Muscle layer of duodenum (tissue), 2 donors: ENCODE measurements around the gene SDSL.

Source experiments
- H3K27ac ChIP-seq: one replicate; pipeline ENCODE4 v1.7.0; 2013; ENCODE audit warnings: mild to moderate bottlenecking, low read length
- H3K27me3 ChIP-seq: one replicate; pipeline ENCODE4 v1.7.0; 2013; ENCODE audit warnings: low read depth, mild to moderate bottlenecking, control low read depth, low read length
- H3K36me3 ChIP-seq, 2 donors: one replicate each; pipeline ENCODE4 v1.7.0; 2013; ENCODE audit warnings: low read length in 2 of 2, control low read depth in 1 of 2, mild to moderate bottlenecking in 1 of 2; ENCODE audit not compliant: insufficient read depth in 2 of 2, control insufficient read depth in 1 of 2
- H3K4me1 ChIP-seq, 2 donors: one replicate each; pipeline ENCODE4 v1.7.0; 2013; ENCODE audit warnings: low read length in 2 of 2, mild to moderate bottlenecking in 2 of 2, control low read depth in 1 of 2, moderate library complexity in 1 of 2; ENCODE audit not compliant: insufficient read depth in 2 of 2, control insufficient read depth in 1 of 2
- H3K4me3 ChIP-seq, 2 donors: one replicate each; pipeline ENCODE4 v1.7.0; 2013; ENCODE audit warnings: low read length in 2 of 2, low read depth in 1 of 2, mild to moderate bottlenecking in 1 of 2
- H3K9me3 ChIP-seq, 2 donors: one replicate each; pipeline ENCODE4 v1.7.0; 2013; ENCODE audit warnings: low read length in 2 of 2, control low read depth in 1 of 2, mild to moderate bottlenecking in 1 of 2; ENCODE audit not compliant: control insufficient read depth in 1 of 2
- donor health status: healthy.

The SDSL gene

DNA sequence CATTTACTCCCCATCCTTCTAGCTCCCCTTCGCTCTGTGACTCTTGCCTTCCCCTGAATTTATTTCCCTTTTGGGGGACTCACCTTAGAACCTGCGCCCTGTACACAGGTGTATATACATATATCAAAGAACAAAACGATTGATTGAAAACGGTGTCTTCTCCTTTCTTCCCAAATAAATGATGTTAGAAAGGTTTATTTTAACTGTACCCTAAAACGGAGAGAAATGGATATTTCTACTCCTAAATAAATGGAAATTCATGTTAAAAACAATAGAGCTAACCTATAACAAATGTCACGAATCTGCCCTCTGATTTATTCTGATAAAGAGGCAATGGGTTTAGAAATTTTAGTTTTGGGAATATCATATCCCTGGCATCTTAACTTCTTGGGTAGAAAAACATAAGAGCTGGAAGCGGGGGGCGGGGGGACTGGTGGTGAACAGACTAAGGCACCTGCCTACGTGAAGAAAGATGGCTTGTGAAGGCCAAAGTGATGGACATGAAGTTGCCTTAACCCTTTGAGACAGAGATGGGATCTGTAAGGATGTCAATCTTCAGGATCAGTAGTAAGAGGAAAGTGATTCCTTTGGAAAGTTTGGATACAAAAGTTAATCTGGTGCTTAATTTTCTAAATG, 58.3 kb downstream of the SDSL start:
- Histone ChIP-seq H3K4me1 (peaks cover 0 to 8% of the 10 kb centered on the region in 2 donors), H3K4me3 (no peak overlapping the region), H3K27me3 (peaks cover 57% of the 10 kb centered on the region), H3K36me3 (no peaks in the 10 kb centered on the region), H3K9me3 (no peaks in the 10 kb centered on the region), H3K27ac (no peak overlapping the region)

DNA sequence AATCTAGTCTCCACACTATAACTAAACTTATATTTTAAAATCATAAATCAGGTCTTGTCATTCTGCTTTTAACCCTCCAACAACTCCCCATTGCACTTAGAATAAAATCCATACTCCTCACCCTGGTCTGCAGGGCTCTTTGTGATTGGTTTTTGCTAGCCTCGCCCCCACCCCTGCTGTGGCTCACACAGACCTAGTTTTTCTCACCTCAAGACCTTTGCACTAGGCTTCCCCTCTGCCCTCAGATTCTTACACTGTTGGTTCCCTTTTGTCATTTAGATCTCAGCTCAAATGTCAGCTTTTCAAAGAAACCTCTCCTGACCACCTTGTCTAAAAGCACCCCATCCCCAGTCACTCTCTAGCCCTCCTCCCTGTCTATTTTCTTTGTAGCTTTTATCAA, 60.2 kb downstream of the SDSL start:
- Histone ChIP-seq H3K9me3 (no peaks in the 10 kb centered on the region), H3K4me3 (no peak overlapping the region), H3K27ac (no peak overlapping the region), H3K27me3 (peaks cover 53% of the 10 kb centered on the region), H3K36me3 (no peaks in the 10 kb centered on the region), H3K4me1 (peaks cover 0 to 8% of the 10 kb centered on the region in 2 donors)

GRCh38 chr12:113485330-113485729, 63.1 kb downstream of the SDSL start:
- peaks cover 23% of the 10 kb centered on the region for H3K27me3 ChIP-seq
- no peaks in the 10 kb centered on the region for H3K4me1 ChIP-seq
- no peaks in the 10 kb centered on the region for H3K36me3 ChIP-seq
- no peak overlapping the region for H3K27ac ChIP-seq
- no peak overlapping the region for H3K4me3 ChIP-seq
- no peaks in the 10 kb centered on the region for H3K9me3 ChIP-seq

DNA sequence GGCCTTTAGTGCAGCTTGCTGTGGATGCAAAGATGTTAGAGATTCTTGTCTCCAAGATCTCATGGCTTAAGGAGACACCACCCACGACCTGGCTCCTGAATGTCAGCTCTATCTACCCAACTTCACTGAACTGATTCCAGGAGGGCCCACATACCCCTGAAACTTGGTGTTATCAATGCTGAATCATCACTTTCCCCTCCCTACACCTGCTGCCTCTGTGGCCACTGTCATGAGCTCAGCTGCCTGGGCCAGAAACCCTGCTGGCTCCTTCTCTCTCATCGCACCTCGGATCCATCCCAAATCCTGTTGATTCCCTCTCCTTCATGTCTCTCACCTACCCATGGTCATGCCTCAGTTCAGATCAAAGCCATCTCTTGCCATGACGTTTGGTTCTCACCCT, 64.5 kb downstream of the SDSL start:
- no peaks in the 10 kb centered on the region for H3K36me3 ChIP-seq
- H3K27ac ChIP-seq, result no peak overlapping the region
- H3K4me1 ChIP-seq, result no peaks in the 10 kb centered on the region
- H3K9me3 ChIP-seq, result no peaks in the 10 kb centered on the region
- peaks cover 12% of the 10 kb centered on the region for H3K27me3 ChIP-seq
- no peak overlapping the region for H3K4me3 ChIP-seq
